K562 (cell line): ENCODE data around the gene PTGES3. TPM values are rescaled to one million over a fixed set of nuclear protein-coding genes. Genes with fewer than 3 reads are reported as not detected.

Experiments used
- BCL6 ChIP-seq: fragments of 250-450 bp; sonication (Bioruptor Pico); IDR thresholded peaks from 2 replicates; pipeline ENCODE4 v1.4.0; 2020
- BDP1 ChIP-seq: IDR thresholded peaks from 3 replicates; pipeline ENCODE4 v1.6.1; 2011; ENCODE audit not compliant: insufficient read length, insufficient read depth
- BHLHE40 ChIP-seq: IDR thresholded peaks from 2 replicates; pipeline ENCODE4 v1.6.1; 2011; ENCODE audit warnings: low read length, improper control_type of control experiment
- CEBPZ ChIP-seq: fragments of 150-350 bp; IDR thresholded peaks from 2 replicates; pipeline ENCODE4 v1.6.1; 2014; ENCODE audit warnings: low read depth, mild to moderate bottlenecking, low read length, borderline replicate concordance
- ELF2 ChIP-seq: fragments of 250-450 bp; sonication (Bioruptor Pico); IDR thresholded peaks from 2 replicates; pipeline ENCODE4 v1.5.0; 2021; ENCODE audit warnings: mild to moderate bottlenecking
- HBP1 ChIP-seq: fragments of 450-650 bp; formaldehyde crosslinking; IDR thresholded peaks from 2 replicates; pipeline ENCODE4 v1.4.0; 2022; ENCODE audit warnings: missing genetic modification characterization
- HCFC1 ChIP-seq: IDR thresholded peaks from 2 replicates; pipeline ENCODE4 v1.6.1; 2012; ENCODE audit warnings: low read depth, low read length, improper control_type of control experiment
- HMG20B ChIP-seq: fragments of 250-450 bp; sonication (Bioruptor Pico); IDR thresholded peaks from 2 replicates; pipeline ENCODE4 v1.5.0; 2021; ENCODE audit warnings: mild to moderate bottlenecking
- HNRNPUL1 ChIP-seq: fragments of 200-400 bp; formaldehyde crosslinking; IDR thresholded peaks from 2 replicates; pipeline ENCODE4 v1.6.1; 2017; ENCODE audit warnings: low read length
- ID3 ChIP-seq, 2 experiments: fragments of 250-450 bp in 1 of 2; fragments of 450-650 bp in 1 of 2; sonication (Bioruptor Pico) in 1 of 2; IDR thresholded peaks; 2 replicates each; pipeline versions ENCODE4 v1.6.1 to v1.8.0; 2016 to 2021; ENCODE audit warnings: mild to moderate bottlenecking in 2 of 2, moderate library complexity in 2 of 2, missing compliant biosample characterization in 1 of 2, missing genetic modification characterization in 1 of 2
- ILK ChIP-seq: fragments of 450-650 bp; IDR thresholded peaks from 2 replicates; pipeline ENCODE4 v1.6.1; 2016; ENCODE audit warnings: missing genetic modification characterization, low read depth, mild to moderate bottlenecking, missing compliant biosample characterization, moderate library complexity, borderline replicate concordance
- MBD2 ChIP-seq: sonication (generic); IDR thresholded peaks from 2 replicates; pipeline ENCODE4 v1.6.1; 2016; ENCODE audit warnings: low read depth, borderline replicate concordance
- MTA2 ChIP-seq: fragments of 450-650 bp; IDR thresholded peaks from 2 replicates; pipeline ENCODE4 v1.6.1; 2016; ENCODE audit warnings: low read depth
- NR2C1 ChIP-seq, 2 experiments: fragments of 450-650 bp; IDR thresholded peaks; 2 replicates each; pipeline ENCODE4 v1.6.1; 2017; ENCODE audit warnings: mild to moderate bottlenecking in 2 of 2, antibody characterized with exemption in 1 of 2, inconsistent platforms in 1 of 2, missing compliant biosample characterization in 1 of 2, missing genetic modification characterization in 1 of 2
- SREBF2 ChIP-seq: sonication (generic); formaldehyde crosslinking; IDR thresholded peaks from 2 replicates; pipeline ENCODE4 v1.4.0; 2020; ENCODE audit warnings: mild to moderate bottlenecking, missing genetic modification reagents
- ZBTB2 ChIP-seq: fragments of 450-650 bp; IDR thresholded peaks from 2 replicates; pipeline ENCODE4 v1.6.1; 2016; ENCODE audit warnings: antibody characterized with exemption
- ZNF280B ChIP-seq: fragments of 250-450 bp; sonication (Bioruptor Pico); IDR thresholded peaks from 2 replicates; pipeline ENCODE4 v1.5.1; 2021; ENCODE audit warnings: mild to moderate bottlenecking
- ZNF316 ChIP-seq: fragments of 450-650 bp; IDR thresholded peaks from 2 replicates; pipeline ENCODE4 v1.6.1; 2016
- ZNF41 ChIP-seq: fragments of 250-450 bp; sonication (Bioruptor Pico); conservative IDR thresholded peaks from 2 replicates; pipeline ENCODE4 v1.4.0; 2020; ENCODE audit warnings: mild to moderate bottlenecking
- polyA plus RNA-seq, 8 experiments: library from polyadenylated mRNA; depleted of rRNA in 4 of 8; stranded (reverse) in 5 of 8; unstranded in 3 of 8; fragments of >200 nt; fragmentation: Nextera tagmentation in 2 of 8; fragmentation: Illumina TruSeq in 1 of 8; extraction: Ambion mirVana in 2 of 8; extraction: Trizol in 1 of 8; gene quantifications; 2 replicates each; pipeline versions ENCODE4 v1.2.1 to v1.2.3, GENCODE V29; 2011 to 2014; ENCODE audit warnings: inconsistent platforms in 1 of 8, missing spikeins in 1 of 8
- total RNA-seq, 7 experiments: library from RNA; depleted of rRNA in 6 of 7; stranded (reverse); fragments of >200 nt in 6 of 7; fragmentation: Illumina TruSeq in 2 of 7; extraction: Trizol in 2 of 7; gene quantifications; 2 replicates each; pipeline versions ENCODE4 v1.2.1 to v1.2.3, GENCODE V29; 2011 to 2021; ENCODE audit warnings: low replicate concordance in 1 of 7

The PTGES3 gene
- total and polyA plus RNA-seq, 9 of the 15 experiments (the other 6 are each of a cell fraction or from before 2014, with no cell fraction given), result 163 to 501 (median 213) TPM

- no peak for TF ChIP-seq ZNF280B (CRISPR knock-in tag)
- peak; percentile 66; the same call in 1 of the 2 replicates for TF ChIP-seq BHLHE40
- peak; percentile 99 for TF ChIP-seq NR2C1 (IDR thresholded peaks at IDR 0.05)
- peak; percentile 99 for TF ChIP-seq NR2C1 (tag; IDR thresholded peaks at IDR 0.05)
- TF ChIP-seq HCFC1, result peak; percentile 81
- TF ChIP-seq BDP1, result no peak
- TF ChIP-seq HNRNPUL1, result no peak
- no peak for TF ChIP-seq ILK (tag)
- no peak for TF ChIP-seq BCL6 (CRISPR knock-in tag)
- no peak; the same call in 1 of the 2 replicates for TF ChIP-seq ZNF316
- 0 out of 2 replicates have a peak, but pooled peaks have one; percentile 66 for TF ChIP-seq ZBTB2
- no peak; the same call in 1 of the 2 replicates for TF ChIP-seq ELF2 (CRISPR knock-in tag)
- no peak for TF ChIP-seq HBP1 (CRISPR knock-in tag)
- peak; percentile 71 for TF ChIP-seq MBD2
- TF ChIP-seq SREBF2 (CRISPR knock-in tag), result no peak
- no peak for TF ChIP-seq HMG20B (CRISPR knock-in tag)
- TF ChIP-seq CEBPZ, result no peak
- no peak for TF ChIP-seq ID3 (CRISPR knock-in tag; IDR thresholded peaks at IDR 0.05)
- 0 out of 2 replicates have a peak, but pooled peaks have one; percentile 56 for TF ChIP-seq ID3 (tag; IDR thresholded peaks at IDR 0.05)
- peak; percentile 83 for TF ChIP-seq MTA2
- TF ChIP-seq ZNF41, result peak; percentile 75
These were observed 37.1 kb upstream of the PTGES3 start, which contains the start of gene NACA (continued) for GRCh38 chr12:56724972-56725722.
